GM21723 (cell line): Measurements from ENCODE around the gene FGF12.

Experiments used
- ATAC-seq: cut with Tn5 transposase; IDR thresholded peaks from one replicate; pipeline ENCODE4 v1.9.1; 2021; ENCODE audit warnings: mild to moderate bottlenecking, moderate library complexity; ENCODE audit not compliant: unreplicated experiment

The FGF12 gene

GRCh38 chr3:192133271-192133670 lies 594.1 kb downstream of the FGF12 start:
- no peak for ATAC-seq

- peak; percentile 75 for ATAC-seq
Observed at GRCh38 chr3:192130534-192131132, 596.7 kb downstream of the FGF12 start.

- ATAC-seq, result no peak
Observed at GRCh38 chr3:192129586-192129985, 597.8 kb downstream of the FGF12 start.

- peak; percentile 65 for ATAC-seq
Observed at GRCh38 chr3:192128922-192129321, 598.4 kb downstream of the FGF12 start.

- ATAC-seq, result no peak
Observed at GRCh38 chr3:192128060-192128459, 599.3 kb downstream of the FGF12 start.

- ATAC-seq, result peak; percentile 84
Observed at GRCh38 chr3:192122832-192123594, 604.3 kb downstream of the FGF12 start.

GRCh38 chr3:192121923-192122322 lies 605.4 kb downstream of the FGF12 start:
- ATAC-seq, result no peak

- ATAC-seq, result no peak
Observed at GRCh38 chr3:192108820-192109219, 618.5 kb downstream of the FGF12 start.

- ATAC-seq, result no peak
Observed at GRCh38 chr3:192106543-192106942, 620.8 kb downstream of the FGF12 start.

GRCh38 chr3:192092388-192093005 lies 634.8 kb downstream of the FGF12 start:
- ATAC-seq, result peak; percentile 48

- ATAC-seq, result no peak
Observed at GRCh38 chr3:192091831-192092230, 635.5 kb downstream of the FGF12 start.

GRCh38 chr3:192090586-192090985 lies 636.8 kb downstream of the FGF12 start:
- ATAC-seq, result peak; percentile 85
